Endometrial microvascular endothelial cells (primary cell): ENCODE results near the gene PPP1R14D. TPM values are rescaled to one million over a fixed set of nuclear protein-coding genes. Genes with fewer than 3 reads are reported as not detected.

ENCODE experiments used
- in situ Hi-C: cut with HindIII; loops from 2 replicates; pipeline ENCODE4 v1.10.0; 2017; ENCODE audit warnings: low sequenced_read_pairs, low pct_unique_long_range_greater_than_20kb; ENCODE audit errors: inconsistent ontology term
- total RNA-seq: library from RNA; depleted of rRNA; stranded (reverse); fragments of >200 nt; gene quantifications from one replicate; pipeline ENCODE4 v1.2.3, GENCODE V29; 2015; ENCODE audit errors: inconsistent ontology term

The PPP1R14D gene
- total RNA-seq, 1 donor from 2014 or later: not detected

GRCh38 chr15:40793216-40793989, 35.1 kb downstream of the PPP1R14D start:
- in situ Hi-C loops: no loop called here

- in situ Hi-C loops: no loop called here
Observed at GRCh38 chr15:40792394-40792793, 36.1 kb downstream of the PPP1R14D start.

DNA sequence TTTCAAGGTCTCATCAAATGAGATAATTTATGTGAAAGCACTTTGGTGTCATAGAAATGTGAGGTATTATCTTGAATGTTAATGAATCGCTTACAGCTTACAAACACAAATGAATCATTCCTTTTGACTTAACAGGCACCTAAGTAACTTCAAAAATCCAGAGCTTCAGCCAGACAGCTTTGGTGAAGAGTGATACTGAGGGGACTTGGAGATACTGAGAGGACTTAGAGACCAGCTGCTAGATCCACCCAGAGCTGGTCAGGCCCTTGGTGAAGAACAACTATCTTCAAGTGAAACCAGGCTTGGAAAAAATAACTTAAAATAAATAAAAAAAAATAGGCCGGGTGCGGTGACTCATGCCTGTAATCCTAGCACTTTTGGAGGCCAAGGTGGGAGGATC, 37.8 kb downstream of the PPP1R14D start:
- in situ Hi-C loops: no loop called here

GRCh38 chr15:40789999-40790398, 38.5 kb downstream of the PPP1R14D start:
- in situ Hi-C loops: no loop called here

DNA sequence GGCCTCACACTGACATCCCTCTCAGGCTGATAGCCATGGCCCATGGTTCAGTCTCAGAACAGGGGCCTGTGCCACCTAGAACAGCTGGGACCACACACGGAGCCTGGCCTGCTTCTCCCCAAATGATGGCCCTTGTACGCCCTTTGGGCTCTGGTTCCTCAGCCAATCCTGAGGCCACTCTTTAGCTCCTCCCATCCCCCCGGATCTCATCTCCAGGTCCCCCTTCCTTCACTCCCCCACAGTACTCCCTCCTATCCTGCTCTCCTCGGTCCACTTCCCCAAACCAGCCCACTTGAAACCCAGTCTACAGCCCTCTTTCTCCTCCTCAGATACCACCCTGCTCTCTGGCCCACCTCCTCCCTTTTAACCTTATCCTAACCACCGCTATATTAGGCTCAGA, 39.4 kb downstream of the PPP1R14D start:
- in situ Hi-C loops: no loop called here

GRCh38 chr15:40787991-40788390, 40.5 kb downstream of the PPP1R14D start:
- in situ Hi-C loops: no loop called here

- in situ Hi-C loops: no loop called here
Observed at GRCh38 chr15:40787344-40787841, 41.1 kb downstream of the PPP1R14D start.

- in situ Hi-C loops: no loop called here
Observed at GRCh38 chr15:40785814-40786213, 42.7 kb downstream of the PPP1R14D start.

DNA sequence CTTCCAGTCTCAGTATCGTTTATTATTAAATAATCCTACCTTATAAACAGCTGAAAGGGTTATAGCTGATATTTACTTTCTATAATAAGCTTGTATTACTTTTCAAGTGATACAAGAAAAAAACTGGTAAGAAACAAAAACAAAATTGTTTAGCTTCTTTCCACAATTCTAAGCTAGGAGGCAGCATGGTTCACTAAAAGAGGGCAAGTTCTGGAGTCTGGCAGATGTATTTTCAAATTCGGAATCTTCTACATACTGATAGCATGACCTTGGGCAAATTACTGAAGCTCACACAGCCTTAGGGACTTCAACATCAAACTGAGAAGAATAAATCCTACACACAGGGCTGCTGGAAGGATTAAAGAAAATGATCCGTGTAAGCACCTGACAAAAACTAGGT, 43.3 kb downstream of the PPP1R14D start:
- in situ Hi-C loops: no loop called here

DNA sequence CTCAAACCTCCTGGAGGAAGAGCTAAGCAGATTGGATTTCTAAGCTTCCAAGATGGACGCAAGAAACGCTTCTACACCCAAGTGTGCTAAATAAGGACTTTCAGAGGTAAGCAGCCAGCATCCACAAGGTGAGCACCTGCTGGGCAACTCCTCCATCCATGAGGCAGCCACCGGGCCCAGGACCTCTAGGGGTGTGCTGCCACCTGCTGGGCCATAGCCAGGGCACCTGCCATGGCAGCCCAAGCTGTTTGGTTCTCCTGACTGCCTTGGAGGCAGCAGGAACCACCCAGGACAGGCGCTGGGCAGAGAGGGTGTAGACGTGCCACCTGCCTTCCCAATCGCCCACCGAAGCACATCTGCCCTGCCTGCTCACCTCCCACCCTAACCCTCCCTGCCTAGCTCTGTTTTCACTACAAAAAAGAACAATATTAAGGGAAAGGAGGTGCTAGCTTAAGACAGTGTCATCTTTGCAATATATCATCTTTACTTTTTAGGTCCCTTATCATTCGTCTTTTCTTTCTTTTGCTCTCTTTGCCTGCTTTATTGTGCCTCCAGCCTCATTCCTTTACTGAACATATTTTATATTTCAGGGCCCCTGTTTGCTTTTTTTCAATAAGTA, 45.8 kb downstream of the PPP1R14D start:
- in situ Hi-C loops: no loop called here

- in situ Hi-C loops: no loop called here
Observed at GRCh38 chr15:40776537-40777141, 51.9 kb downstream of the PPP1R14D start.

DNA sequence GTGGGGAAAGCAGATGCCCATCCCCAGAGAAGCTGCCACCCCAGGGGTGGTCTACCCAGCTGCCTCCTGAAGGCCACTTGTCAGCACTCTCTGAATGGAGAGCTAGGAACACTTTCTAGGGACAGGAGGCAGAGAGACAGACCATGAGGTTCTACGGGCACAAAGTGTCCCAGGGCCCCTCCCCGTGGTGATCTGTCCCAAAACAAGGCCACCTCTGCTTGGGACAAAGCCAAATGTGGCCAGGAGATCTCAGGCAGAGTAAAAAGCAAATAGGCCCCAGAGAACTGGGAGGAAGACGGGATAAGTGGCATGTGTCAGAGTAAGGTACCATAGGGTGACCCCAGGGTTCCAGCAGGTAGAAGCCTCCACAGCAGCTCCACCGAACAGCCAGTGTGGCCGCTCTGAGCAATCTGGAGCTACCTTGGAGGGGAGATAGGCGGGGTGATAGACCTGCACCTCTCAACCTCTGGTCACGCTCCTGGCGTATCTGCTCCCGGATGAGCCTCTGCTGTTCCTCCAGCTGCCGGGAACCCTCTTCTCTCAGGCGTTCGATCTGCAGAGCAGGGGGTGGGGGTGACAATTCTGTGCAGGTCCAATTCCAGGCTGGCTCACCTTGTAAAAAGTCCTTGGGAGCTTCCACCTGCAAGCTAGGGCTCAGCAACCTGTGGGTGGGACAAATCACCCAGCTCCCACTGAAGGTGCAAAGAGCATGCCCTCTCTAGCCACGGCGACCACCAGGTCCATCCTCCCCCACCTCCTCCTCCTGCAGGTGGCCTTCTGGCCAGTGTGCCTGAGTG, 52.6 kb downstream of the PPP1R14D start:
- in situ Hi-C loops: no loop called here

DNA sequence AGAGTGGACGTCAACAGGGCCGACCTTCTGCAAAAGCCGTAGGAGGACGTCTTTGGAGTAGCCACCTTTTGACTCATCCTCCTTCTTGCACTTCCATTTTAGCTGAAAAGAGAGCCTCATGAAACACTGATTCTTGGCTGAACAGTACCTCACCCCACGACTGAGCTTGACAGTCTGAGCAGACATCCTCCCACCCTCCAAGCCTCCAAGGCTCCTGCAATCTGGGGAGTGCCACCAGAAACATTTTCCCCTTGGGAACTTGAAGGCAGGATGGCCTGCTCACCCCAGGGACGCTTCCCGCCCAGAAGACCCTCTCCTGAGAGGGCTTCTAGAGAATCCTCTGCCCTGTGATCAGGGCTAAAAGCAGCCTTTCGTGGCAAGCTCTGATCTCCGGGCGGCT, 53.5 kb downstream of the PPP1R14D start:
- in situ Hi-C loops: no loop called here

DNA sequence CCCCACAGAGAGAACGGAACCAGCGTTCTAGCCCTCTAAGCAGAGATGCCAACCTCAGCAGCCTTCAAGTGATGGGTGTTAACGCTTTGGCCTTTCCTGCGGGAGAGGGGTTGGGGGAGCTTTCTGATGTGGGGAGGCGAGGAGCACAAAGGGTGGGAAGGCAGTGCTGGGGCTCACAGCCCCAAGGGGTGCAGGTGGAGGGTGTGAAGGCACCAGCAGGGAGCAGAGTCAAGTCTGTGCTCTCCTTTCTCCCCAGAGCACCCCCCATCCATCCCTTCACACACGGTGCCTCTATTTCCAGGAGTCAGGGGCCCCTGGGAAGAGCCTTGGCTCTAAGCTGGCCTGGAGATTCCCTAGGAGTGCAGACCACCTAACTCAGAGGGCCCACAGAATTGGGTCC, 54.6 kb downstream of the PPP1R14D start:
- in situ Hi-C loops: no loop called here

DNA sequence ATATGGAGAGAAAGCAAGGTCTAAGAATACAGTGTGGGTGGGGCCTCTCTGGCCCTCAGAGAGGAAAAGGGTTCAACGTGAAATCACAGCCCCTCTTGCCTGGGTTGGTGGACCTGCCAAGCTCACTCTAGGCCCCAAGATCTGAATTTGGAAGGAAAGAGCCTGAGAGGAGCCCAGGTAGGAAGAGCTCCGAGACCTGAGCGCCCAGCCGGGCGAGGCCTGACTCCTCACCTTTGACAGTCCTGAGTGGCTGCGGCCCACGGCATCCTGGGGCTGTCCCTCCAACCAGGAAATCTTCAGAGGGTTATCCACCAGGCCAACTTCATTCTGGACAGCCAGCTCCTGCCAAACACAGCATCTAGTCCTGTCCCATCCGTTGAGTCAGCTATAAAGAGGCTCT, 55.0 kb downstream of the PPP1R14D start:
- in situ Hi-C loops: no loop called here

DNA sequence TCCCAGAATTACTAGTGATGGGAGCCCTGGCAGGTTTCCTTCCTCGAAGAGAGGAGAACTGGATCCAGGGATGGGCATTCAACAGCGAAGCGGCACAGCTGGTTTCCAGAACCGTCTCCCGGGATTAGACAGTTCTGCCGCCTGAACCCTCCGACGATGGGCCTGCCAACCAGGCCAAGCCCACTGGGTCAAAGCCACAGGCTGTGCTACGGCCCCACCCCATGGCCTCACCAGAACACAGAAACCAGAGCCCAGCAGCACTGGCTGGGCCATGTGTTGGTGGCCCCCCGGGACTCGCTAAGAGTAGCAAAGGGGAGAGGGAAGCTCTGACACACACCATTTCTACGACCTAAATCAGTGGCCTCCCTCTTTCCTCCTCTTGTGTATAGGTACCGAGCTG, 56.5 kb downstream of the PPP1R14D start:
- in situ Hi-C loops: no loop called here

DNA sequence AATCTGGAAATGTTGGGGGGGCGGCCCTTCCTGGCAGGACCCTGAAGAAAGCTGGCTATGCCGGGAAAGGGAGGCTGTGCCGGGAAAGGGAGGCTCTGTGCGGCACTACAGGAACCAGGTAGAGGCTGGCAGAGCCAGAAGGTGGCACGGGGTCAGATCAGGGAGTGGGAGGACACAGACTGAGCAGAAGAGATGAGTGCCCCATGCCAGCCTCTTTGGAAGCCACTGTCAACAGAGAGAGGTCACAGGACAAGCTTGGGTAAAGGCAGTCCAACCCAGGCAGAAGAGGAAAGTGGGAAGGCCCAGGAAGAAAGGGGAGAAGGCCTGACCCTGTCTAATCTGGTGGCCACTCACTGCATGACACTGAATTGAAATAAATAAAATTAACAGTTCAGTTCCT, 57.3 kb downstream of the PPP1R14D start:
- in situ Hi-C loops: no loop called here

DNA sequence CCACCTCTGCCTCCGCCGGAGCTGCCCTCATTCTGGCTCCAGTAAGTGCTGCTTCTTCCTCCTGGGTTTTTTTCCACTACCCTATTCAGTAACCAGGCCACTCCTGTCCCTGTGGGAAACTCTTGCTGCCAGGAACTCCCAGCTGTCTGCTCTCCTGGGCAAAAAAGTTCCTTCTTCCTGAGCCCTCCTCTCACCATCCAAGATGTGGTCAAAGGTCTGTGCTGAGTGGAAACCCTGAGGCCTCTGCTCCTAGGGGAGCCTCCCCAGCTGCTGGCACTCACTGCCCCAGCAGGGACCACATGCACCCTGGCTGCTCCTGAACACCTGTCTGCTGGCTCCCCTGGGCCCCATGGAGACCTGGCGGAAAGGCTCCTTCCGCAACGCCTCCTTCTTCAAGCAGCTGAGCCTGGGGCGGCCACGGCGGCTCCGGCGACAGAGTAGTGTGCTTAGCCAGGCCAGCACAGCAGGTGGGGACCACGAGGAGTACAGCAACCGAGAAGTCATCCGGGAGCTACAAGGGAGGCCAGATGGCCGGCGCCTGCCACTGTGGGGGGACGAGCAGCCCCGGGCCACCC, 58.3 kb downstream of the PPP1R14D start:
- in situ Hi-C loops: no loop called here
